Cortex of kidney (tissue), 1 donor: ENCODE data around the gene SYCE1L.
"Not testable (repeated sequence)": the region's sequence is repeated elsewhere in the genome, so short reads cannot be mapped to it uniquely, and the experiment has no call there.

ENCODE experiments used
- DNase-seq: peaks from one replicate; lab custom pipeline; 2025; lab: John Stamatoyannopoulos, UW

The SYCE1L gene

GRCh38 chr16:77199211-77199610, at the start of gene SYCE1L:
SYCE1L (plus strand) TSS chr16:77199408; CDS start chr16:77199452, 44 bp downstream.
- no peak for DNase-seq

- DNase-seq = no peak
These were observed 41.7 kb upstream of the SYCE1L start for GRCh38 chr16:77157346-77158058.

GRCh38 chr16:77158293-77158692, 40.9 kb upstream of the SYCE1L start:
- DNase-seq = no peak

- DNase-seq = no peak
These were observed 34.2 kb upstream of the SYCE1L start for GRCh38 chr16:77165006-77165405.

GRCh38 chr16:77165536-77166236, 33.5 kb upstream of the SYCE1L start:
- DNase-seq = not testable (repeated sequence)

GRCh38 chr16:77166726-77167125, 32.5 kb upstream of the SYCE1L start:
- DNase-seq = no peak

- DNase-seq = no peak
These were observed 30.3 kb upstream of the SYCE1L start for GRCh38 chr16:77168901-77169300.

GRCh38 chr16:77169650-77170236, 29.5 kb upstream of the SYCE1L start:
- DNase-seq = no peak

- DNase-seq = no peak
These were observed 28.4 kb upstream of the SYCE1L start for GRCh38 chr16:77170805-77171204.

GRCh38 chr16:77171745-77172635, 27.2 kb upstream of the SYCE1L start:
- DNase-seq = no peak

GRCh38 chr16:77172951-77173350, 26.3 kb upstream of the SYCE1L start:
- no peak for DNase-seq

- no peak for DNase-seq
These were observed 16.1 kb upstream of the SYCE1L start for GRCh38 chr16:77183137-77183536.

- not testable (repeated sequence) for DNase-seq
These were observed 12.9 kb upstream of the SYCE1L start for GRCh38 chr16:77186298-77186697.

GRCh38 chr16:77190190-77190477, 9.1 kb upstream of the SYCE1L start:
- no peak for DNase-seq

GRCh38 chr16:77190478-77191258, 8.5 kb upstream of the SYCE1L start, which contains the start of gene MON1B:
MON1B (plus strand) TSS chr16:77191190; CDS start chr16:77191486, 296 bp downstream.
- DNase-seq = no peak

GRCh38 chr16:77191259-77191969, 7.8 kb upstream of the SYCE1L start:
- no peak for DNase-seq

- no peak for DNase-seq
These were observed 5.8 kb upstream of the SYCE1L start for GRCh38 chr16:77193377-77193776.

GRCh38 chr16:77194295-77195231, 4.6 kb upstream of the SYCE1L start:
- DNase-seq = no peak

GRCh38 chr16:77195411-77195810, 3.8 kb upstream of the SYCE1L start:
- no peak for DNase-seq

- no peak for DNase-seq
These were observed 1.5 kb upstream of the SYCE1L start for GRCh38 chr16:77197747-77198146.
